CMK (cell line): ENCODE data around the gene TCTN1.
"Not testable (repeated sequence)": the region's sequence is repeated elsewhere in the genome, so short reads cannot be mapped to it uniquely, and the experiment has no call there.

ENCODE experiments used
- DNase-seq: peaks from one replicate; pipeline ENCODE4 v3.0.0-alpha.2; 2010; ENCODE audit warnings: low read depth

TCTN1 gene

GRCh38 chr12:110613771-110614684 is at the start of gene TCTN1:
TCTN1 (plus strand) TSS chr12:110614129; CDS start chr12:110614183, 54 bp downstream.
- peak; percentile 92 for DNase-seq

GRCh38 chr12:110564471-110564991 is 49.4 kb upstream of the TCTN1 start:
- no peak for DNase-seq

- DNase-seq: no peak
Observed at GRCh38 chr12:110565894-110566871, 47.7 kb upstream of the TCTN1 start.

- DNase-seq: no peak
Observed at GRCh38 chr12:110566993-110567392, 46.9 kb upstream of the TCTN1 start.

GRCh38 chr12:110568752-110569151 is 45.2 kb upstream of the TCTN1 start:
- DNase-seq: no peak

- not testable (repeated sequence) for DNase-seq
Observed at GRCh38 chr12:110569838-110570237, 44.1 kb upstream of the TCTN1 start.

GRCh38 chr12:110570798-110571197 is 43.1 kb upstream of the TCTN1 start:
- DNase-seq: not testable (repeated sequence)

GRCh38 chr12:110574044-110574443 is 39.9 kb upstream of the TCTN1 start:
- no peak for DNase-seq

GRCh38 chr12:110574717-110575230 is 39.2 kb upstream of the TCTN1 start:
- DNase-seq: not testable (repeated sequence)

- DNase-seq: no peak
Observed at GRCh38 chr12:110575326-110575725, 38.6 kb upstream of the TCTN1 start.

- no peak for DNase-seq
Observed at GRCh38 chr12:110576504-110576903, 37.4 kb upstream of the TCTN1 start.

GRCh38 chr12:110577864-110578693 is 35.9 kb upstream of the TCTN1 start:
- DNase-seq: no peak

- no peak for DNase-seq
Observed at GRCh38 chr12:110578694-110579534, 35.0 kb upstream of the TCTN1 start.

- DNase-seq: no peak
Observed at GRCh38 chr12:110579535-110580253, 34.2 kb upstream of the TCTN1 start.

- no peak for DNase-seq
Observed at GRCh38 chr12:110581931-110582275, 32.0 kb upstream of the TCTN1 start.

- DNase-seq: no peak
Observed at GRCh38 chr12:110582276-110583136, 31.4 kb upstream of the TCTN1 start.

GRCh38 chr12:110583137-110584059 is 30.5 kb upstream of the TCTN1 start, which contains the start of gene PPTC7:
PPTC7 (minus strand) TSS chr12:110583318; CDS start chr12:110583031, 287 bp downstream.
- peak; percentile 90 for DNase-seq
